Stimulated activated CD4-positive, alpha-beta T cell treated with anti-CD3 and anti-CD28 coated beads, Interleukin-2, amount 100 ng/mL, for 48 hours (primary cell): ENCODE results near the gene RPUSD2.
"Not testable (repeated sequence)": the region's sequence is repeated elsewhere in the genome, so short reads cannot be mapped to it uniquely, and the experiment has no call there.

Experiments
- DNase-seq, 2 donors: peaks; one replicate each; pipeline ENCODE4 v3.0.0-alpha.2; 2020

The RPUSD2 gene

GRCh38 chr15:40565333-40566238 is 3.5 kb upstream of the RPUSD2 start:
- DNase-seq, result no peak

GRCh38 chr15:40567111-40567510 is 2.0 kb upstream of the RPUSD2 start:
- DNase-seq, result no peak

GRCh38 chr15:40575113-40575512 is 6.0 kb downstream of the RPUSD2 start:
- DNase-seq, result no peak

GRCh38 chr15:40576914-40577313 is 7.8 kb downstream of the RPUSD2 start:
- not testable (repeated sequence) for DNase-seq

- no peak for DNase-seq
Observed at GRCh38 chr15:40578892-40579291, 9.8 kb downstream of the RPUSD2 start.

- not testable (repeated sequence) for DNase-seq
Observed at GRCh38 chr15:40581796-40582195, 12.7 kb downstream of the RPUSD2 start.

- DNase-seq, result no peak
Observed at GRCh38 chr15:40582726-40583246, 13.7 kb downstream of the RPUSD2 start.

GRCh38 chr15:40584191-40584590 is 15.1 kb downstream of the RPUSD2 start:
- DNase-seq, result no peak

GRCh38 chr15:40590667-40591050 is 21.6 kb downstream of the RPUSD2 start:
- no peak for DNase-seq

- no peak for DNase-seq
Observed at GRCh38 chr15:40591389-40591788, 22.3 kb downstream of the RPUSD2 start.

- DNase-seq, result no peak
Observed at GRCh38 chr15:40593165-40593564, 24.1 kb downstream of the RPUSD2 start.

- peak; percentile 91 to 94 for DNase-seq
Observed at GRCh38 chr15:40593588-40594428, 24.7 kb downstream of the RPUSD2 start, which contains the start of gene KNL1. KNL1 (plus strand) TSS chr15:40594249; CDS start chr15:40602932, 8,683 bp downstream.

GRCh38 chr15:40594429-40594836 is 25.3 kb downstream of the RPUSD2 start:
- DNase-seq, result no peak

GRCh38 chr15:40595219-40595618 is 26.1 kb downstream of the RPUSD2 start:
- DNase-seq, result no peak

- DNase-seq, result no peak
Observed at GRCh38 chr15:40595773-40596172, 26.7 kb downstream of the RPUSD2 start.

- DNase-seq, result no peak
Observed at GRCh38 chr15:40597024-40597423, 27.9 kb downstream of the RPUSD2 start.

GRCh38 chr15:40598126-40598525 is 29.0 kb downstream of the RPUSD2 start:
- DNase-seq, result no peak

- no peak for DNase-seq
Observed at GRCh38 chr15:40598672-40599071, 29.6 kb downstream of the RPUSD2 start.

- DNase-seq, result no peak
Observed at GRCh38 chr15:40600956-40601355, 31.9 kb downstream of the RPUSD2 start.

GRCh38 chr15:40603935-40604334 is 34.8 kb downstream of the RPUSD2 start:
- no peak for DNase-seq

GRCh38 chr15:40613080-40613479 is 44.0 kb downstream of the RPUSD2 start:
- DNase-seq, result no peak

- DNase-seq, result no peak
Observed at GRCh38 chr15:40618023-40618422, 48.9 kb downstream of the RPUSD2 start.

GRCh38 chr15:40618906-40619305 is 49.8 kb downstream of the RPUSD2 start:
- DNase-seq, result no peak
